ENCODE data around the gene SDHB.

GRCh38 chr1:16992102-16992501 is 61.7 kb downstream of the SDHB start:
- TF ChIP-seq, protein P1, sequence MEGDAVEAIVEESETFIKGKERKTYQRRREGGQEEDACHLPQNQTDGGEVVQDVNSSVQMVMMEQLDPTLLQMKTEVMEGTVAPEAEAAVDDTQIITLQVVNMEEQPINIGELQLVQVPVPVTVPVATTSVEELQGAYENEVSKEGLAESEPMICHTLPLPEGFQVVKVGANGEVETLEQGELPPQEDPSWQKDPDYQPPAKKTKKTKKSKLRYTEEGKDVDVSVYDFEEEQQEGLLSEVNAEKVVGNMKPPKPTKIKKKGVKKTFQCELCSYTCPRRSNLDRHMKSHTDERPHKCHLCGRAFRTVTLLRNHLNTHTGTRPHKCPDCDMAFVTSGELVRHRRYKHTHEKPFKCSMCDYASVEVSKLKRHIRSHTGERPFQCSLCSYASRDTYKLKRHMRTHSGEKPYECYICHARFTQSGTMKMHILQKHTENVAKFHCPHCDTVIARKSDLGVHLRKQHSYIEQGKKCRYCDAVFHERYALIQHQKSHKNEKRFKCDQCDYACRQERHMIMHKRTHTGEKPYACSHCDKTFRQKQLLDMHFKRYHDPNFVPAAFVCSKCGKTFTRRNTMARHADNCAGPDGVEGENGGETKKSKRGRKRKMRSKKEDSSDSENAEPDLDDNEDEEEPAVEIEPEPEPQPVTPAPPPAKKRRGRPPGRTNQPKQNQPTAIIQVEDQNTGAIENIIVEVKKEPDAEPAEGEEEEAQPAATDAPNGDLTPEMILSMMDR (conservative IDR thresholded peaks at IDR 0.05; ENCODE audit: low read length): no peak
- TF ChIP-seq EZH2phosphoT487 (IDR thresholded peaks at IDR 0.05; ENCODE audit: borderline replicate concordance): no peak
